ENCODE measurements around the gene SPATA1.

SPATA1 gene

DNA sequence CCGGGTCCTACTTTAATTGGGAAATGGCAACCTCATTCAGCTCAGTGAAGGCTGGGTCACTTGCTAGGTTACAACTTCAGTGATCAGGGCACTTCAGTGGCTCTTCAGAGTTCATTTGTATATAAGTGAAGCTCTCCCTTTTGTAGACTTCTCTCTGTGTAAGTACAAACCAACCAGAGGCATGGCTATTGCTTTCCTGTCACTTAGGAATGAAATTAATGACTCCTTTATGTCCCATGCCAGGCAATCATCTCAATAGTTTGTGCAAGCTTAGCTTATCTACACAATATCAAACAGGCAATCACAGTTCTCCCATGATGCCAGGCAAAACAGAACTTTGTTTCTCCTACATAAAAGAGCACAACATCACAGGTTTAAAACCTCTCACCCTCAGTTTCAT is 90.8 kb downstream of the SPATA1 start:
- DNase-seq: no peak

DNA sequence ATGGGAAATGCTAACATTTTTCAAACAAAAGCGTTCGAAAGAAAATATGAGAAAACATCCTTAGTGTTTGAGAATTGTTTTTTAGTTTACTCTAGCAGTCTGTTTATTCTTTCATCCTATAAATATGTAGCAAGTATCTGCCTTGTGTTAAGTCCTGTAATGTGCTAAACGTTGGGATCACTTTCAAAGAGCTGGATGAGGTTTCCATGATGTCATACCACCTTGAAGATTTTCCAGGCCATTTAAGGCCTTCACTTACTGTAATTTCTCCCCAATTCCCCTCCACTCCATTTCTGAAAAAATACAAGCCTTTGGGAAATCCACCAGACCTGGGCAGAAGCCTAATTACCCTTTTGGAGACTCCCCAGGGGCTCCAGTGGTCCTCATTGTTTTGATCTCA is 92.2 kb downstream of the SPATA1 start:
- DNase-seq: no peak

DNA sequence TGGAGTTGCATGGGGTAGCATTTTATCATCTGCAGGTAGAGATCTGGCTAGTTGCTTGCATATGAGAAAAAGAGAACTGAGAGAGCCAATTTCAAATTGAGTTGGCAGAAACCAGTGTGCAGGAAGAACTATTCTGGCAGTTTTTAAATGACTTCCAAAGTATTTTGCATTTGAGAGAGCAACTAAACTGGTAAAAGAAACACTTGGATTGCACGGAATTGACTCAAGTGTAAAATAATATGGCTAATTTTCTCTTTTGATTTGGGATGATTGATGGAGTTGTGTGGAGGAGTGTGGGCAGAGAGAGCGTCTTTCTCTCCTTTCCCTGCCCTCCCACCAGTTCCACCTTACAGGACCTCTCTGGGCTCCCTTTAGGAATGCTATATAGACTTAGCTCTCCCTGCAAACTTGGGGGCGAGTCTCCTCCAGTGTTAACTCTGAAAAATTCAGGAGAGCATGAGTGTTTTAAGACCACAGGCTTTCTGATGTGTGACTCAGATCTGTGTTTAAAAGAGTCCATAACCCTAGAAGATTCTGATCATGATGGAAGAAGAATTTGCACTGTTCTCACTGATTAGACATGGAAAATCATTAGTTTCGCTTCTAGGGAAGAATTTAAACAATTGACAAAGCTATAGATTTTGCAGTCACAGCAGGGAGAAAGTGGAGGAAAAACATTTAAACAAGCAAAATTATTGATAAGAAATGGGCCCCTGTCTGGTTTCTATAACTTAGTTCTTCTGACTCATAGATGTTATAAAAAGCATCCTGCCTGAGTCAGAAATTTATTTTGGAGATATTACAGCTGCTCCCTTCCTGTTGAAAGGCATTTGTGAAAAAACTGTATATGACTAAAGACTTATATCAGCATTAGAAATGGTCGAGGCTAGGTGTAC is 92.9 kb downstream of the SPATA1 start:
- no peak for DNase-seq

DNA sequence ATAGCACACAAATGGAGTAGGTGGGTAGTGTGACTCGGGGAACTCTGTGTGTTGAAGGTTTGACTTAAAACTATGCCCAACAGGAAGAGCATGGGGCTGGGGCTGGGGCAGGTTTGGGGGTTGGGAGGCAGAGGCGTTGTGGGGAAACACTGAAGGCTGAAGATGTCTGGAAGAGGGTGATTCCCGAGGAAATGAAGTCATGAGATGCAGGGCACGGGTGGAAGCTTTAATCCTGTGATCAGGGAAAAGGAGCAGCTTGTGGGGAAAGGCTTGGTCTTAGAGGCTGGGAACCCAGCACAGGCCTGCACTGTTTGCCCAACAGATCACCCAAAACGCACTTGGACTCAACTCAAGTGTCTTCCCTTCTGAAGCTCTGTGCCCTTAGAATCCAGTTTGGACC is 94.6 kb downstream of the SPATA1 start:
- no peak for DNase-seq

GRCh38 chr1:84603223-84603622 is 97.0 kb downstream of the SPATA1 start:
- no peak for DNase-seq

GRCh38 chr1:84603941-84604830 is 98.0 kb downstream of the SPATA1 start:
- peak; percentile 5 to 58 for DNase-seq

- DNase-seq: no peak
These were observed 99.0 kb downstream of the SPATA1 start for GRCh38 chr1:84605157-84605556.

GRCh38 chr1:84606977-84607376 is 100.8 kb downstream of the SPATA1 start:
- no peak for DNase-seq

DNA sequence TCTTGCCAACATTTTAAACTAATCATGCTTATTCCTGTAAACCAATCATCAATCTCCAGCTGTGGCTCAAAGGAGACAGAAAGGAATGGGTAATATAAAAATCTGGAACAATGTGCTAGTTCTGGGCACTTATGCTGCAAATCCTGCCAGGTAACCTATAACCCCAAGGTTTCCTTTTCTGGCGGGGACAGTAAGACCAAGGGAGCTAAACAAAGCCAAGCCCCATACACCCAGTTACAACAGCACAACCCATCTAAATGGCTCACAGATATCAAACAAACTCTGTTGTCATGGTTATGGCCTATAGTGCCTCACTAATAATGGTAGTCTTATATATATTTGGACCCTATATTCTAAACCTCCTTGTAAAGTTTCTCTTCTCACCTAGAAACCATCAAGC is 104.9 kb downstream of the SPATA1 start:
- no peak for DNase-seq

DNA sequence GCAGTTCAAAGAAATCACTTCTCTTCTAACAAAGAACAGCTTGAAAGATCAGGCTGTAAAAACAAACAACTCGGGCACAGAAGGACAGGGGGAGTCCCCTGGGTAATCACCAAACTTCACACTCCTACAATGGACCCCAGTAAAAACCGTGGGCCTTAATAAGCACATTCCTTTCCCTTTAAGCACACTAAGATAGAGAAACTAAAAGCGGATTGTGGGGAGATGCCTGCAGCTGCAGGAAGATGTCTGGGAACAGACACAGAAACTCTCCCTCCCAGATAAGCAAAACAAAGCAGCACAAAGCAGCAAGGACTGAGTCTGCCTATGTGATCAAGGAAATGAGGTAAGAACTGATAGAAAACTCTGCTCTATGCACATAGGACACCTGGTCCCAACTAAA is 105.6 kb downstream of the SPATA1 start:
- no peak for DNase-seq

DNA sequence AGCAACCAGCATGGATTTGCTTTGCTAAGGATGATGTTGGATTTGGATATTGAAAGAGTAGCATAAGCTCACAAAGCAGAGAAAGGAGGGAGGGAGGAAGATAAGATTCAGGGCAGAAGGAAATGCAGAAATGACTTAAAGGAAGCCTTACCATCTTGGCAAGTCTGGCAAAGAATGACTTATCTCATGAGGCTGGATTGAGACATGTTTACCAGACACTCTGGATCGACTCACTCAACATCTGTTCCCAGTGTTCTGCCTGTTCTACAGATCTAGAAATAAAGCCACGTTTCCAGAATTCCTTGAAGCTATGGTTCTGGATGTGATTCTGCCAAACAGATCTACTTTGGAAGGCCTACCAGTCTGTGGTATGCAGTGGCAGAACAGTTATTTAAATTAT is 106.8 kb downstream of the SPATA1 start:
- no peak for DNase-seq

- DNase-seq: no peak
These were observed 107.7 kb downstream of the SPATA1 start for GRCh38 chr1:84613887-84614286.

DNA sequence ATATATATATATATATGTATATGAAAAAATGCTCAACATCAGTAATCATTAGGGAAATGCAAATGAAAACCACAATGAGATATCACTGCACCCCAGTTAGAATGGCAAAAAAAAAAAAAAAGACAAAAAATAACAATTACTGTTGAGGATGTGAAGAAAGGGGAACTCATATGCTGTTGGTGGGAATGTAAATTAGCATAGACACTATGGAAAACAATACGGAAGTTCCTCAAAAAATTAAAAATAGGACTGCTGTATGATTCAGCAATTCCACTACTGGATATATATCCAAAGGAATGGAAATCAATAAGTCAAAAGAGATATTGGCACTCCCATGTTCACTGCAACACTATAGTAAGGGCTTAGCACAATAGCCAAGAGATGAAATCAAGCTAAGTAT is 109.6 kb downstream of the SPATA1 start:
- DNase-seq: no peak
